Osteoblast (primary cell): ENCODE results near the gene ZNF106. TPM values are rescaled to one million over a fixed set of nuclear protein-coding genes. Genes with fewer than 3 reads are reported as not detected.
A peak's percentile ranks its signal among the peaks of the same experiment; 100 is the strongest.

Experiments used
- DNase-seq: peaks from one replicate; pipeline ENCODE4 v3.0.0; 2011; ENCODE audit warnings: low spot score, mixed read lengths; ENCODE audit not compliant: insufficient read length; ENCODE audit errors: missing footprints
- H2AFZ ChIP-seq: 2 replicates; pipeline ENCODE4 v1.6.0; 2011; ENCODE audit warnings: mild to moderate bottlenecking, low read length
- H3K27ac ChIP-seq: 2 replicates; pipeline ENCODE4 v1.5.1; 2011; ENCODE audit warnings: mild to moderate bottlenecking, low read depth, low read length, moderate library complexity
- H3K27me3 ChIP-seq: 2 replicates; pipeline ENCODE4 v1.6.0; 2012; ENCODE audit warnings: mild to moderate bottlenecking, control low read depth, inconsistent platforms, low read length, moderate library complexity; ENCODE audit not compliant: insufficient read depth
- H3K36me3 ChIP-seq: 2 replicates; pipeline ENCODE4 v1.5.1; 2011; ENCODE audit warnings: mild to moderate bottlenecking, low read length, control low read depth, moderate library complexity; ENCODE audit not compliant: insufficient read depth
- H3K4me1 ChIP-seq: 2 replicates; pipeline ENCODE4 v1.5.1; 2011; ENCODE audit warnings: mild to moderate bottlenecking, low read length, control low read depth, moderate library complexity; ENCODE audit not compliant: insufficient read depth
- H3K4me2 ChIP-seq: 2 replicates; pipeline ENCODE4 v1.6.0; 2011; ENCODE audit warnings: mild to moderate bottlenecking, low read length; ENCODE audit not compliant: insufficient read depth
- H3K4me3 ChIP-seq: fragments of 200-600 bp; sonication (generic); 3 replicates; pipeline ENCODE4 v1.5.1; 2012; ENCODE audit warnings: mild to moderate bottlenecking, low read length, inconsistent platforms; ENCODE audit not compliant: insufficient read depth
- H3K79me2 ChIP-seq: 2 replicates; pipeline ENCODE4 v1.6.0; 2012; ENCODE audit warnings: mild to moderate bottlenecking, low read length, control low read depth, inconsistent platforms; ENCODE audit not compliant: insufficient read depth
- H3K9me3 ChIP-seq: 2 replicates; pipeline ENCODE4 v1.5.1; 2011; ENCODE audit warnings: low read depth, low read length, control low read depth
- H4K20me1 ChIP-seq: 2 replicates; pipeline ENCODE4 v1.6.0; 2012; ENCODE audit warnings: mild to moderate bottlenecking, low read length, control low read depth; ENCODE audit not compliant: insufficient read depth
- CTCF ChIP-seq: IDR thresholded peaks from 2 replicates; pipeline ENCODE4 v1.5.1; 2011; ENCODE audit warnings: mild to moderate bottlenecking, low read depth, low read length, moderate library complexity; ENCODE audit errors: extremely low read depth
- total RNA-seq: library from RNA; depleted of rRNA; stranded (reverse); fragments of >200 nt; gene quantifications from 2 replicates; pipeline ENCODE4 v1.2.3, GENCODE V29; 2012

ZNF106 gene
- total RNA-seq, 1 donor: 89.0 TPM

DNA sequence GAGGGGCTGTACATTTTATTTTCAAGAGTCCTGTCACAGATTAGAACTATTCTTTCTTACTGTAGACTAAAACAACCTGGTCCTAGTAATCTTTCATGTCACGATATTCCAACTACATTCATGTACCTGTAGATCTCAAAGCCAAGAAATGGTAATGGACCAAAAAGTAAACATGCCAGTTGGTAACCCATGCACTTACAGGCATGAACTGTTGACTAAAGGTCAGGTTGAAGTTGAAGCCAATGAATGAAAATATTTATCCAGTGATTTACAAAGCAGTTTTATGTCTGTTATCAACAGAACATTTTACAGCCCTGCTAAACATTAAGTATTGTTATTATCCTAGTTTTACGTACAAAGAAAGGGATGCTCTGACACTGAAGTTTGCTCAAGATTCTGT lies 32.4 kb upstream of the ZNF106 start:
- Histone ChIP-seq H2AFZ (no peak overlapping the region), H3K9me3 (no peaks in the 10 kb centered on the region), H3K79me2 (no peaks in the 10 kb centered on the region), H4K20me1 (no peaks in the 10 kb centered on the region), H3K27ac (no peak overlapping the region), H3K4me2 (no peak overlapping the region), H3K36me3 (peaks cover 46% of the 10 kb centered on the region), H3K4me3 (no peak overlapping the region), H3K4me1 (no peaks in the 10 kb centered on the region), H3K27me3 (no peaks in the 10 kb centered on the region)
- DNase-seq: no peak
- no peak for TF ChIP-seq CTCF

DNA sequence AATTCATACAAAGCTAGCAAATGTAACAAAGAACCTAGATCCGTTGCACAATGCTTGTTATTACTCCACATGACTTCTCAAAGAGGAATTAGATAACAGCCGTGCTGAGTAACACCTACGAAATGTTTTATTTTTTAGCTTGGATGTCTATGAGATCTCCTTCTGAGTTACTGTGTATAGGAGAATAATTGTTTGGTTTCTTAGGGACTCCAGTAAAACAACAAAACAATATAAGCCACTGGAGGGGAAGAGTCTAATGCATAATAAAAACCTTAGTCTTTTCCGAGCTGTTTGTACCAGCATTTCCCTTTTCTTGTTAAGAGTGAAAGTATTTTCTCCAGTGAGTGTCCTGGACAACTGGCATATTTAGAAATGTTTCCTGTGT lies 20.1 kb upstream of the ZNF106 start:
- H3K4me3 ChIP-seq: peak overlapping the region; percentile 21
- H3K36me3 ChIP-seq: peaks cover 7% of the 10 kb centered on the region
- peaks cover 15% of the 10 kb centered on the region for H3K4me1 ChIP-seq
- no peak overlapping the region for H2AFZ ChIP-seq
- peak overlapping the region; percentile 66 for H3K4me2 ChIP-seq
- no peaks in the 10 kb centered on the region for H3K27me3 ChIP-seq
- TF ChIP-seq CTCF: no peak
- DNase-seq: no peak
- no peaks in the 10 kb centered on the region for H3K9me3 ChIP-seq
- H3K79me2 ChIP-seq: peaks cover 41% of the 10 kb centered on the region
- peak overlapping the region; percentile 91 for H3K27ac ChIP-seq
- no peaks in the 10 kb centered on the region for H4K20me1 ChIP-seq

GRCh38 chr15:42510258-42511006 lies 19.5 kb upstream of the ZNF106 start:
- H3K4me1 ChIP-seq: peaks cover 15% of the 10 kb centered on the region
- no peak overlapping the region for H3K4me3 ChIP-seq
- H3K36me3 ChIP-seq: peaks cover 7% of the 10 kb centered on the region
- no peaks in the 10 kb centered on the region for H4K20me1 ChIP-seq
- TF ChIP-seq CTCF: no peak
- no peaks in the 10 kb centered on the region for H3K27me3 ChIP-seq
- H3K4me2 ChIP-seq: peak overlapping the region; percentile 66
- H2AFZ ChIP-seq: no peak overlapping the region
- H3K27ac ChIP-seq: peak overlapping the region; percentile 91
- DNase-seq: no peak
- peaks cover 42% of the 10 kb centered on the region for H3K79me2 ChIP-seq
- no peaks in the 10 kb centered on the region for H3K9me3 ChIP-seq

- H3K27ac ChIP-seq: no peak overlapping the region
- peaks cover 25% of the 10 kb centered on the region for H3K4me1 ChIP-seq
- H3K4me2 ChIP-seq: no peak overlapping the region
- TF ChIP-seq CTCF: no peak
- no peak overlapping the region for H3K4me3 ChIP-seq
- no peak for DNase-seq
- no peaks in the 10 kb centered on the region for H4K20me1 ChIP-seq
- no peak overlapping the region for H2AFZ ChIP-seq
- H3K27me3 ChIP-seq: no peaks in the 10 kb centered on the region
- H3K79me2 ChIP-seq: peaks cover 55% of the 10 kb centered on the region
- no peaks in the 10 kb centered on the region for H3K36me3 ChIP-seq
- H3K9me3 ChIP-seq: no peaks in the 10 kb centered on the region
These were observed 17.3 kb upstream of the ZNF106 start for GRCh38 chr15:42508263-42508690.
